HG03139 (cell line): ENCODE measurements around the gene CD1D.
"Not testable (repeated sequence)": the region's sequence is repeated elsewhere in the genome, so short reads cannot be mapped to it uniquely, and the experiment has no call there.

Source experiments
- ATAC-seq: cut with Tn5 transposase; IDR thresholded peaks from one replicate; pipeline ENCODE4 v1.9.1; 2021; ENCODE audit not compliant: unreplicated experiment

Gene CD1D

GRCh38 chr1:158175915-158176314 is 4.8 kb upstream of the CD1D start:
- ATAC-seq = not testable (repeated sequence)

GRCh38 chr1:158176399-158176798 is 4.3 kb upstream of the CD1D start:
- ATAC-seq = no peak

- ATAC-seq = not testable (repeated sequence)
These were observed 3.6 kb upstream of the CD1D start for GRCh38 chr1:158176849-158177699.

GRCh38 chr1:158177700-158178450 is 2.8 kb upstream of the CD1D start:
- ATAC-seq = no peak

- ATAC-seq = peak; percentile 85
These were observed 1.2 kb upstream of the CD1D start for GRCh38 chr1:158179301-158180041.

- ATAC-seq = no peak
These were observed 855 bp downstream of the CD1D start for GRCh38 chr1:158181577-158181922.

GRCh38 chr1:158185770-158186169 is 5.1 kb downstream of the CD1D start:
- ATAC-seq = no peak

- ATAC-seq = no peak
These were observed 5.5 kb downstream of the CD1D start for GRCh38 chr1:158186180-158186579.

GRCh38 chr1:158188611-158189010 is 7.9 kb downstream of the CD1D start:
- no peak for ATAC-seq

- ATAC-seq = no peak
These were observed 8.9 kb downstream of the CD1D start for GRCh38 chr1:158189624-158190023.

GRCh38 chr1:158191299-158191698 is 10.6 kb downstream of the CD1D start:
- ATAC-seq = no peak

- no peak for ATAC-seq
These were observed 15.8 kb downstream of the CD1D start for GRCh38 chr1:158196461-158196860.

- ATAC-seq = no peak
These were observed 19.2 kb downstream of the CD1D start for GRCh38 chr1:158199849-158200248.

- no peak for ATAC-seq
These were observed 19.8 kb downstream of the CD1D start for GRCh38 chr1:158200527-158200926.

GRCh38 chr1:158203693-158204457 is 23.2 kb downstream of the CD1D start:
- ATAC-seq = no peak

GRCh38 chr1:158204458-158204827 is 23.7 kb downstream of the CD1D start:
- ATAC-seq = no peak

- no peak for ATAC-seq
These were observed 28.0 kb downstream of the CD1D start for GRCh38 chr1:158208586-158209116.

GRCh38 chr1:158212320-158212719 is 31.6 kb downstream of the CD1D start:
- no peak for ATAC-seq

GRCh38 chr1:158223445-158223844 is 42.8 kb downstream of the CD1D start:
- not testable (repeated sequence) for ATAC-seq

- ATAC-seq = no peak
These were observed 47.4 kb downstream of the CD1D start for GRCh38 chr1:158227904-158228623.
